IPS-NIHi7 (cell line): ENCODE data around the gene NUDCD2.
"Not testable (repeated sequence)": the region's sequence is repeated elsewhere in the genome, so short reads cannot be mapped to it uniquely, and the experiment has no call there.

Experiments used
- DNase-seq: peaks from one replicate; pipeline ENCODE4 v3.0.0; 2012; ENCODE audit warnings: mixed read lengths; ENCODE audit errors: extremely low spot score

The NUDCD2 gene

GRCh38 chr5:163426128-163426527, 33.8 kb downstream of the NUDCD2 start:
- not testable (repeated sequence) for DNase-seq

- no peak for DNase-seq
These were observed 35.1 kb downstream of the NUDCD2 start for GRCh38 chr5:163424836-163425235.

GRCh38 chr5:163415673-163416072, 44.2 kb downstream of the NUDCD2 start:
- peak; percentile 24 for DNase-seq

GRCh38 chr5:163410505-163410904, 49.4 kb downstream of the NUDCD2 start:
- DNase-seq, result no peak

GRCh38 chr5:163409384-163409783, 50.5 kb downstream of the NUDCD2 start:
- no peak for DNase-seq

GRCh38 chr5:163408311-163408923, 51.5 kb downstream of the NUDCD2 start:
- peak; percentile 67 for DNase-seq

GRCh38 chr5:163407034-163407655, 52.8 kb downstream of the NUDCD2 start:
- DNase-seq, result no peak

- DNase-seq, result no peak
These were observed 55.3 kb downstream of the NUDCD2 start for GRCh38 chr5:163404364-163405173.

- DNase-seq, result no peak
These were observed 57.9 kb downstream of the NUDCD2 start for GRCh38 chr5:163402007-163402406.

- no peak for DNase-seq
These were observed 58.6 kb downstream of the NUDCD2 start for GRCh38 chr5:163401271-163401670.

GRCh38 chr5:163399923-163400322, 60.0 kb downstream of the NUDCD2 start:
- no peak for DNase-seq

GRCh38 chr5:163397354-163397753, 62.5 kb downstream of the NUDCD2 start:
- no peak for DNase-seq

- DNase-seq, result not testable (repeated sequence)
These were observed 63.0 kb downstream of the NUDCD2 start for GRCh38 chr5:163396818-163397340.
